NCI-H146 treated with DMSO at 0.1 percent for 48 hours (cell line): ENCODE measurements around the gene RDH14.
A peak's percentile ranks its signal among the peaks of the same experiment; 100 is the strongest.

Experiments used
- DNase-seq: peaks from one replicate; lab custom pipeline; 2025; ENCODE audit not compliant: unreplicated experiment; lab: John Stamatoyannopoulos, UW

The RDH14 gene

GRCh38 chr2:18578033-18578432, 17.6 kb upstream of the RDH14 start:
- DNase-seq = no peak

- DNase-seq = no peak
Measured at GRCh38 chr2:18566145-18566769, 5.8 kb upstream of the RDH14 start.

GRCh38 chr2:18560797-18561085, 288 bp upstream of the RDH14 start:
- no peak for DNase-seq

- no peak for DNase-seq
Measured at GRCh38 chr2:18559531-18560030, 872 bp downstream of the RDH14 start.

- no peak for DNase-seq
Measured at GRCh38 chr2:18558458-18558857, 2.0 kb downstream of the RDH14 start.

GRCh38 chr2:18557121-18557520, 3.3 kb downstream of the RDH14 start:
- no peak for DNase-seq

GRCh38 chr2:18552351-18553077, 7.9 kb downstream of the RDH14 start:
- DNase-seq = no peak

- no peak for DNase-seq
Measured at GRCh38 chr2:18551623-18552022, 8.8 kb downstream of the RDH14 start.

- DNase-seq = no peak
Measured at GRCh38 chr2:18551169-18551568, 9.3 kb downstream of the RDH14 start.

- DNase-seq = no peak
Measured at GRCh38 chr2:18550433-18550832, 10.0 kb downstream of the RDH14 start.

- DNase-seq = no peak
Measured at GRCh38 chr2:18549083-18549482, 11.4 kb downstream of the RDH14 start.

GRCh38 chr2:18548621-18549020, 11.8 kb downstream of the RDH14 start:
- no peak for DNase-seq

- peak; percentile 48 for DNase-seq
Measured at GRCh38 chr2:18546567-18546966, 13.9 kb downstream of the RDH14 start.

GRCh38 chr2:18545384-18545783, 15.1 kb downstream of the RDH14 start:
- no peak for DNase-seq

GRCh38 chr2:18544171-18544570, 16.3 kb downstream of the RDH14 start:
- DNase-seq = no peak

- no peak for DNase-seq
Measured at GRCh38 chr2:18540872-18541271, 19.6 kb downstream of the RDH14 start.

GRCh38 chr2:18536697-18537096, 23.8 kb downstream of the RDH14 start:
- no peak for DNase-seq

- no peak for DNase-seq
Measured at GRCh38 chr2:18536100-18536499, 24.4 kb downstream of the RDH14 start.

- no peak for DNase-seq
Measured at GRCh38 chr2:18531194-18531593, 29.3 kb downstream of the RDH14 start.

GRCh38 chr2:18527822-18528221, 32.6 kb downstream of the RDH14 start:
- DNase-seq = no peak

- DNase-seq = no peak
Measured at GRCh38 chr2:18527326-18527725, 33.1 kb downstream of the RDH14 start.

- DNase-seq = no peak
Measured at GRCh38 chr2:18526429-18526828, 34.0 kb downstream of the RDH14 start.

- no peak for DNase-seq
Measured at GRCh38 chr2:18525852-18526251, 34.6 kb downstream of the RDH14 start.
